ENCODE measurements around the gene TMUB1. TPM values are rescaled to one million over a fixed set of nuclear protein-coding genes. Genes with fewer than 3 reads are reported as not detected.

TMUB1 gene, protein sequence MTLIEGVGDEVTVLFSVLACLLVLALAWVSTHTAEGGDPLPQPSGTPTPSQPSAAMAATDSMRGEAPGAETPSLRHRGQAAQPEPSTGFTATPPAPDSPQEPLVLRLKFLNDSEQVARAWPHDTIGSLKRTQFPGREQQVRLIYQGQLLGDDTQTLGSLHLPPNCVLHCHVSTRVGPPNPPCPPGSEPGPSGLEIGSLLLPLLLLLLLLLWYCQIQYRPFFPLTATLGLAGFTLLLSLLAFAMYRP
- 36.3 to 61.2 TPM (median 59.4 TPM) in 5 replicates for total RNA-seq (2022; extraction: Qiagen RNA extraction)

DNA sequence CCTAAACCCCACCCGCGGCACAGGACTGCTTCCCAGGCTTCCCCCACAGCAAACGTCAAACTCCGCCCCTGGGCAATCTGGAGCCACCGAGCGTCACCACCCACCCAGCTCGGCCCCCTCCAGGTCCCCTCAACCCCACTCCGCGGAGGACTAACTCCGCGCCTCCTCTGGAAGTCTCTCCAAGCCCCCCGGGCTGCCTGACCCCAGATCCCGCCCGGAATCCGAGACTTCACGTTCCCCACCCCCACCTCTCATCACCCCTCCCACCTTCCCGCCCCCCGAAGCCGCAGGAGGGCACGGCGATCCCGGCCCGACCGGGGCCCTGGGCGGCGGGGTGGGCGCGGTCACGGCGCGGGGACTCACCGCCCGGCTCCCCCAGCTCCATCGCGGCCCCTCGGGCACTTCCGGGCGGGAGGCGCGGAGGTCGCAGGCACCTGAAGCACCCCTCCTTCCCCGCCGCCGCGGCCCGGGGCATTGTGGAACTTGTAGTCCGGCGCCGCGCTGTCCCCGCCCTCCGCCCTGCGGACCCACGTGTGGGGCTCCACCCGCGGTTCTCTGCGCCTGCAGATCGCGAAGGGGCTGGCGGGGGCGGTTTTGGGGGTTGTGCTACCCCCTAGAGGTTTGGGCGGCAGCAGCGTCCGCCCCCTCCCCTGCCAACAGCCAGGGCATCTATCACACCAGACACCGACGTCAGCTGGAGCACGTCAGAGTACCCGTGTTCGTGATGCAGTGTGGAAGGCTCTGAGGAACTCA lies at the start of gene TMUB1:
TMUB1 (minus strand) TSS at position 423 of the 753 bp plus-strand sequence. CDS start 930 bp downstream, outside the sequence.

DNA sequence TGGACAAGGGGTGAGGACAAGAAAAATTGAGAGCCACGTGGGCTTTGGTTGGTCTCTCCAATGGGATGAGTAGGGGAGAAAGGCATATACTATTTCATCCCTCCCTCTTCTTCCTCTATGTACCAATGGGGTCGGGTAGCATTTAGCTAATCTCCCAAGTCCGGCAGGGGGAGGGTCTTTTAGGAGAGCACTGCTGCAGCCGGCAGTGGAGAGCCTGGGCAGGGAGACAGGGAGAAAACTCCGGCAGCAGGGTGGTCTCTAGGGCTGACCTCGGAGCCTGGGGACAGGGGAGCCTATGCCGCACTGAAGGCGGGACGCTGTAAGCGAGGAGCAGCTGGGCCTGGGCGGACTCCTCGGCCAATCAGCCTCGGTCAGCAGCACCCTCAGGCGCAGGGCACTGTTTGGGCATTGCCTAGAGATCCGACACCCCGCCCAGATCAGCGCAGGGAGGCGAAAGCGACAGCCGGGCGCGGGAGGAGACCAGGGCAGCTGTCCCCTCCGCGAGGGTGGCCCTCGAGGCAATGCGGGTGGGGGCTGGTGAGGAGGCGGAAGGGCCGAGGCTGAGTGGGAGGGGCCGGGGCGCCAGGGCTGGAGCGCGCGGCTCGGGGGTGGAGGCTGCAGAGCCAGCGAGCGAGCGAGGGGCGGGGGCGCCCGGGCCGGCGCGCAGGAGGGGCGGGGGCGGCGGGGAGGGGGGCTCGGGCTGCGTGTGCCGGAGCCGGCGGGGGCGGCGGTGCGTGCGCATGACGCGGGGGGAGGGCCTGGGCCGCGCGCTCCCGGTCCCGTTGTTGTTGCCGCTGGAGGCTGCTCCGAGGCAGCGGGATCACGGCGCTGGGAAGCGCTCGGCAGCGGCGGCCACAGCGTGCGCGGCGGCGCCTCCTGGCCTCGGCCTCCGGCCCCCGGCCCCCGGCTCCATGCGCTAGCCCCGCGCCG lies 2.7 kb upstream of the TMUB1 start, which contains the start of gene AGAP3:
AGAP3 (plus strand) TSS at position 785 of the 930 bp plus-strand sequence. CDS start 267 bp downstream, outside the sequence.

DNA sequence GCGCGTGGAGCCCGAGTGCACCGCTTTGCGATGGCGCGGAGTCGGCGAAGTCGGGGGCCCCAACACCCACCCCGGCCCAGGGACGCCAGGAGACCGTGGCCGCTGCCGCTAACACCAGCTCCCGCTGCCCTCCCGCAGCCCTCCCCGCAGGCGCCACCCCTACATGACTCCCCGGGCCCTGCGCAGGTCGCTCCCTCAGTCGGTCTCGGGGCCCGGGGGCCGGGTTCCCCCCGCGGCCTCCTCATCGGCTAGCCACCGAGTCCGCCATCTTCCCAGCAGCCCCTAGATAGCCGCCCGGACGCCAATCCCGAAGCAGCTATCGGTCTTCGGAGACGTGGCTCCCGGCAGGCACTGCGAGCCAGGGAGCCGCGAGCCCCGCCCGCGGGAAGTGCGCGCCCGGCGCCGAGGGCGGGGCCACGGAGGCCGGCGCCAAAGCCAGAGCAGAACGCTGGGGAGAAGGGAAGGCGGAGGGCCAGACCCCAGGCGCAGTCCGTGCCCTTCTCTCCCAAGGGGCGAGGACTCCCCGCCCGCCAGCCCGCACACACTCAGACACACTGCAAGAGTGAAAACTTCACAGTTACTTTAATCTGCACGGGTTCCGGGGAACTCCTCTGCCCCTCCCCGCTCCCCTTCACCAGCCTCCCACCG lies 2.6 kb downstream of the TMUB1 start, which contains the start of gene FASTK:
FASTK (minus strand) TSS at position 288 of the 648 bp plus-strand sequence; CDS start at position 245, 43 bp downstream.

DNA sequence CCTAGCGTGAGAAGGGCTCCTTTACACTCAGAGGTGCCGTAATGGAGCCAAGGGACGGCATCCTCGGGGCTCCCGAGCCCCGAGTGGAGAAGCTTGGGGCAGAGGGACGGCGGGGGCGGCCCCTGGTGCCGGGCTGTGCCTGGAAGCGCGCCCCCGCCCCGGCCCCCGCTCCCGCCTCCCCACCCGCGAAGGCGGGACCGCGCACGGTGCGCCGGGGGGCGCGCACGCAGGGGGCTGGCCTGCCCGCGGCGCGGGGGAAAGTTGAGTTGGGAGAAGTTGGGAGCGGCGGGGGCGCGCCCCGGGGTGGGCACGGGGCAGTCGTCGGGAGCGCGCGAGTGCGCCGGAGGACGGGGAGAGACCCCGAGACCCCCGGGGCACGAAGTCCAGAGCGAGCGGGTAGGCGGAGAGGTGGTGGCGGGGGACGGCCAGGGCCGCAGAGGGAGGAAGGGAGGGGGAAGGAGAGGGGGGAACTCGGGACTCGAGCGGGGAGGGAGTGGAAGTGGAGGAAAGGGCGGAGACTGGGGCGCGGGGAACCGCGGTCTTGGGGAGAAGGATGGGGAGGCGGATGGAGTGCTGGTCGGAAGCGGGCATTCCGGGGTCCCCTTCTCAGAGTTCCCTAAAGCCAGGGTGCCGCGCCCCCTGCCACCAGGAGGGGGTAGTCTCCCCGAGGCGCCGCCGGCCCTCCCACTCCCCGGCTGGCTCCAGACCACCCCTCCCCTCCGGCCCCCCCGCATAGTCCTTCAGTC lies 23.8 kb downstream of the TMUB1 start, which contains the start of gene SLC4A2:
SLC4A2 (plus strand) TSS at position 223 of the 746 bp plus-strand sequence. CDS start 2,399 bp downstream, outside the sequence.

DNA sequence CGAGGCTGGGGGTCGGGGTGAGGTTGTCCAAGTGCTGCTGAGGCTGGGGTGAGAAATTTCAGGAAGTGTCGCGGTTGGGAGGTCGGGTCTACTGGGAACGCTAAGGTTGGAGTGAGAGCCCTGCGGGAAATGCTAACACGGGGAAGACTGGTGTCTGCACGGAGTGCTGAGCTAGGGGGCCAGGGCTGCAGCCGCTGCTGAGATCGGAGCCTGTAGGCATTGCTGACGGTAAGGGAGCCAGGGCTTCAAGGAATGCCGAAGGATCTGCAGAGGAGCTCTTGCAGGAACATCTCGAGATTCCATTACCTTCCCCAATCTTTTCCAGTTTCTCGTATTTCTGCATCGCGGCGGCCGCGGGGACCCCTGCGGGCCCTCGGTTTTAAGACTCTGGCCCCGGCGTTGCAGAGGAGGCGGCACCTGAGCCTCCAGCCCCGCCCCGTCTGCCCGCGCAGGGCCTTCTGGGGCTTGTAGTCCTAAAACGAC lies 25.7 kb downstream of the TMUB1 start, which contains the start of gene CDK5:
CDK5 (minus strand) TSS at position 392 of the 483 bp plus-strand sequence; CDS start at position 343, 49 bp downstream.

DNA sequence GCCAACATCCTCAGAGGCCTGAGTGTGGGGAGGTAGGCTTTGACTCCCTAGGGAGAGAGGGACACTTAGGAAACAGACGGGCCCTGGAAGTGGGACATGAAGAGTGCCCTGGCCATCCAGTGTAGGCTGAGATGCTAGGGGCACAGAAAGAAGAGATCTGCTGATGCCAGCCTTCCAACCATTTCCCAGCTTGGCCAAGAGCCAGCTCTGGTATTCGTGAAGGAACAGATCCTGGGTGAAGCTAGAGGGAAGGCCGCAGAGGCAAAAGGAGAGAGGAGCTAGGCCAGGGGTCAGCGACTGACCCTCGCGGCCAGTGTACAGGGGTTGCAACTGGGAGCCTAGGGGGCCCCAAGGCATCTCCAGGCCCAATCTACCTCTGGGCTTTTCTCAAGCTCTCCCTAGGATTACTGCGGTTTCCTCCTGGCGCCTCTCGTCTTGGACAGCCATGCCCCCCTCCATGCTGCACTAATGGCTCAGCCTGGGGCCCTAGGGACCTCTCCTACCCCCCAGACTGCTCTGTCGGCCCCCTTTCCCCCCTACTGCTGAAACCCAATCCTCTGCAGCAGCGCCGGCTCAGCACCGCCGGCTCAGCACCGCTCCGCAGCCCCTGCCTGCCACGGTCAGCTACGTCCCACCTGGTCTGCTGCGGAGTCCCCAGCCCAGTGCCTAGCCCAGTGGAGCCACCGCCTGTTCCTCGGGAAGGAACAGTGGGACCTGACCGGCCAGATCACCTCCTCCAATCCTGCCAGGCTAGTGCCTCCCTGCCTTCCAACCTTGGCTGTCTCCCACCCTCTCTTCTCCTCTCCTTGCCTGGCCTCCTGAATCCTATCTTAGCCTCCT lies 35.1 kb downstream of the TMUB1 start, which contains the start of gene ASIC3:
ASIC3 (plus strand) TSS at position 556 of the 840 bp plus-strand sequence. CDS start 355 bp downstream, outside the sequence.

Other genes with a start within 250 kb of the TMUB1 start
- not detected in 5 replicates for gene AOC1, start 231.0 kb downstream of the TMUB1 start, total RNA-seq (2022; extraction: Qiagen RNA extraction)
- gene KCNH2, start 105.2 kb downstream of the TMUB1 start, total RNA-seq (2022; extraction: Qiagen RNA extraction), result 0.38 to 0.64 TPM (median 0.42 TPM) in 5 replicates
- 0.22 to 0.65 TPM (median 0.42 TPM) in 5 replicates for gene NOS3, start 92.5 kb downstream of the TMUB1 start, total RNA-seq (2022; extraction: Qiagen RNA extraction)
- gene ATG9B, start 59.0 kb downstream of the TMUB1 start, total RNA-seq (2022; extraction: Qiagen RNA extraction), result 0.16 to 0.73 TPM (median 0.55 TPM) in 5 replicates
- gene ABCB8, start 55.0 kb downstream of the TMUB1 start, total RNA-seq (2022; extraction: Qiagen RNA extraction), result 33.1 to 55.2 TPM (median 52.6 TPM) in 5 replicates
- 4.3 to 12.9 TPM (median 10.4 TPM) in 5 replicates for gene ASIC3, start 35.0 kb downstream of the TMUB1 start, total RNA-seq (2022; extraction: Qiagen RNA extraction)
- gene CDK5, start 25.6 kb downstream of the TMUB1 start, total RNA-seq (2022; extraction: Qiagen RNA extraction), result 32.6 to 37.1 TPM (median 34.0 TPM) in 5 replicates
- 191 to 306 TPM (median 300 TPM) in 5 replicates for gene SLC4A2, start 23.9 kb downstream of the TMUB1 start, total RNA-seq (2022; extraction: Qiagen RNA extraction)
- 52.6 to 89.4 TPM (median 82.4 TPM) in 5 replicates for gene FASTK, start 2.7 kb downstream of the TMUB1 start, total RNA-seq (2022; extraction: Qiagen RNA extraction)
- 43.0 to 72.3 TPM (median 69.5 TPM) in 5 replicates for gene AGAP3, start 3.0 kb upstream of the TMUB1 start, total RNA-seq (2022; extraction: Qiagen RNA extraction)
- 0.10 to 0.18 TPM in 2 of 5 replicates, not detected in the others for gene GBX1, start 84.2 kb upstream of the TMUB1 start, total RNA-seq (2022; extraction: Qiagen RNA extraction)
- gene ASB10, start 103.8 kb upstream of the TMUB1 start, total RNA-seq (2022; extraction: Qiagen RNA extraction), result not detected in 5 replicates
- gene H2BK1, start 127.0 kb upstream of the TMUB1 start, total RNA-seq (2022; extraction: Qiagen RNA extraction), result not detected in 5 replicates
- gene ABCF2, start 143.7 kb upstream of the TMUB1 start, total RNA-seq (2022; extraction: Qiagen RNA extraction), result 61.4 to 67.5 TPM (median 66.9 TPM) in 5 replicates
- gene CHPF2, start 149.0 kb upstream of the TMUB1 start, total RNA-seq (2022; extraction: Qiagen RNA extraction), result 38.2 to 52.9 TPM (median 47.8 TPM) in 5 replicates
- gene SMARCD3, start 165.2 kb upstream of the TMUB1 start, total RNA-seq (2022; extraction: Qiagen RNA extraction), result 8.6 to 12.4 TPM (median 10.4 TPM) in 5 replicates